ENCODE data around the gene OPA1. TPM values are rescaled to one million over a fixed set of nuclear protein-coding genes. Genes with fewer than 3 reads are reported as not detected.

OPA1 gene, protein sequence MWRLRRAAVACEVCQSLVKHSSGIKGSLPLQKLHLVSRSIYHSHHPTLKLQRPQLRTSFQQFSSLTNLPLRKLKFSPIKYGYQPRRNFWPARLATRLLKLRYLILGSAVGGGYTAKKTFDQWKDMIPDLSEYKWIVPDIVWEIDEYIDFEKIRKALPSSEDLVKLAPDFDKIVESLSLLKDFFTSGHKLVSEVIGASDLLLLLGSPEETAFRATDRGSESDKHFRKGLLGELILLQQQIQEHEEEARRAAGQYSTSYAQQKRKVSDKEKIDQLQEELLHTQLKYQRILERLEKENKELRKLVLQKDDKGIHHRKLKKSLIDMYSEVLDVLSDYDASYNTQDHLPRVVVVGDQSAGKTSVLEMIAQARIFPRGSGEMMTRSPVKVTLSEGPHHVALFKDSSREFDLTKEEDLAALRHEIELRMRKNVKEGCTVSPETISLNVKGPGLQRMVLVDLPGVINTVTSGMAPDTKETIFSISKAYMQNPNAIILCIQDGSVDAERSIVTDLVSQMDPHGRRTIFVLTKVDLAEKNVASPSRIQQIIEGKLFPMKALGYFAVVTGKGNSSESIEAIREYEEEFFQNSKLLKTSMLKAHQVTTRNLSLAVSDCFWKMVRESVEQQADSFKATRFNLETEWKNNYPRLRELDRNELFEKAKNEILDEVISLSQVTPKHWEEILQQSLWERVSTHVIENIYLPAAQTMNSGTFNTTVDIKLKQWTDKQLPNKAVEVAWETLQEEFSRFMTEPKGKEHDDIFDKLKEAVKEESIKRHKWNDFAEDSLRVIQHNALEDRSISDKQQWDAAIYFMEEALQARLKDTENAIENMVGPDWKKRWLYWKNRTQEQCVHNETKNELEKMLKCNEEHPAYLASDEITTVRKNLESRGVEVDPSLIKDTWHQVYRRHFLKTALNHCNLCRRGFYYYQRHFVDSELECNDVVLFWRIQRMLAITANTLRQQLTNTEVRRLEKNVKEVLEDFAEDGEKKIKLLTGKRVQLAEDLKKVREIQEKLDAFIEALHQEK
- 35.1 and 39.0 TPM in 2 replicates for total RNA-seq

DNA sequence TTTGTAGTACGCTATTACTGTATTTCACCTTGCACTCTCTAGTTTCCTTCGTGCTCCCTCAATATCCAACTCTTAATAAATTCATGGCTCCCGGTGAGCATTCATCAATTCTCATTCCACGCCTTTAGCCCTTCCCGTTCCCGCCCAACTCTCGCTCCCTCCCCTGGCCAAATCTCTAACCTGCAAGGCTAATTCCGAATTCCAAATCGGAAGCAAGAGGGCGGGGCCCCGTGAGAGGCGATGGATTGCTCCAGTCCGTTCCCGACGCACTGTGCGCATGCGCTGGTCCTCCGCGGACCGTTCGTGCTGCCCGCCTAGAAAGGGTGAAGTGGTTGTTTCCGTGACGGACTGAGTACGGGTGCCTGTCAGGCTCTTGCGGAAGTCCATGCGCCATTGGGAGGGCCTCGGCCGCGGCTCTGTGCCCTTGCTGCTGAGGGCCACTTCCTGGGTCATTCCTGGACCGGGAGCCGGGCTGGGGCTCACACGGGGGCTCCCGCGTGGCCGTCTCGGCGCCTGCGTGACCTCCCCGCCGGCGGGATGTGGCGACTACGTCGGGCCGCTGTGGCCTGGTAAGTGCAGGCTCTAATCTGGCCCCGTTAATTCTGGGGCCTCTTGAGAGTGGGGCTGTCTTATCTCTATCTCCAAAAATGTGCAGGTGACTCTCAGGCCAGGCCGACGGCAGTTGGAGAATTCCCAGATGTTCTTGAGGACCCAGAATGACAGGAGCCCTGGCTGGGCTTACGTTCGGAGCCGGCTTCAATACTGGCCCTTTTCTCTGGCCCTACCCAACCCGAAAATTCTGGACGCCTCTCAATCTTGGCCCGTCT is at the start of gene OPA1:
Gene OPA1 (plus strand): TSS at position 368 of the 827 bp plus-strand sequence. CDS start 170 bp downstream, at position 538.
- peak; percentile 99 for DNase-seq (ENCODE audit: low read depth in 2 of 2)

DNA sequence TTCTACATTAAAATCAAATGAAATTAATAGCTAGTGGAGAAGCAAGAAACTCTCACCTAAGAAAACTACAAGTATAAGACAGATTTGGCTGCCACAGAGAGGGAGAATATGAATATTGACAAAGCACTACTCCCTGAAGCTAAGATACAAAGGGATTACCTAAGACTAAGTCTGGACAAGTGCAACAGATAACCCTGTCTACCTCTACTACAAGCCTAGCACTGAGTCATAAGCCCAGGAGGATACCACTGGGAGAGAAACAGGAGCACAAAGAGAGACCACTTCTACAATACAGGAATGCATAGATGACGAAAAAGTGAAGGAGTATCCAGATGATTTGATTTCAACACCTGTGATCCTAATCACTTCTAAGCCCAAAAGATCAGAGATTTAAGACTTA is 48.7 kb upstream of the OPA1 start:
- no peak for DNase-seq (ENCODE audit: low read depth in 2 of 2)

DNA sequence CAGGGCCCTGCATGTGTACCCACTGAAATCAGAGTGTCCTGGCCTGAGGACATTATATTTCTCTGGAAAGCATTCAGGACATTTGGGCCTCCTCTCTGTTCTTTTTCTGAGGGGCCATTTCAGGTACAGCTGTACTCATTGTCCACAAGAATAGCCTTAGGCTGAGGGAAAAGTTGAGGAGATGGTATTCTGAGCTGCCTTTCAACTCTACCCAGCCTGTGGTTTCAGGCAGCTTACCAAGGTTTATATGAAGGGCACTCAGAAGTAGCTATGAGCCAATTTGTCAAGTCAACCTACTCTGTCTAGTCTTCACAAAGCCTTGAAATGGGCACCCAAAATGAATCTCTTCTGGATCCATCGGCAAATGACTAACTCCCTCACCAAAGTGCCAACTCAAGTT is 47.7 kb upstream of the OPA1 start:
- DNase-seq (ENCODE audit: low read depth in 2 of 2): no peak

DNA sequence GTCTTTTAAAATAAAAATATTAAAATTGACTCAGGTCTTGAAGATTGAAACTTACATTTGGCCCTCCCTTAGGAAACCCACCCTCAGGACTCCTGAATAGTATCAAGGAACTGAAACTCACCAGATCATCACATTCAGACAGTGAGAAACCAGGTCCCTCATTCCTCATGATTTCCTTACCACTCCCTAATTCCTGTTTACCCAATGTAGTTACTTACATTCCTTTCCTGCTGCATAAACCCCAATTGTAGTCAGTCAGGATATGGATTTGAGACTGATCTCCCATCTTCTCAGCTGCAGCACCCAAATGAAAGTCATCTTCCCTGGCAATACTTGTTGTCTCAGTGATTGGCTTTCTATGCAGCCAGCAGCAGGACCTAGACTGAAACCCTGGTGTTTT is 46.9 kb upstream of the OPA1 start:
- DNase-seq (ENCODE audit: low read depth in 2 of 2): no peak

DNA sequence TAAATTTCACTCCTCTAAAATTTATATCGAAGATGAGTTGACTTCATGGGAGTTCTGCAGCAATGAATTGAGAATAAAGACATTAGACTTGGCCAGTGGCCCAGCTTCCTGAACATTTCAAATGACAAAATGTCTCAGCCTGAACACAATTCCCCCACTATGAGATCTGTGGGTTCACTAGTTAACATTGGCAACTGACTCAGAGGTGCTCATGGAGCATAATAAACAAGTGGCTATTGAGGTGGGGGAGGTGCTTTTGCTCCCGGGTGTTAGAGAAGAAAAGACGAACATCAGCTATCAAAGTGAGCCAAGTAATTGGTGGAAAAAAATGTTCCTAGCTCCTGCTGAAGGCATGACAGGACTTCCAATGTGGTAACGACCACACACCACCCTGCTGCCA is 44.6 kb upstream of the OPA1 start:
- no peak for DNase-seq (ENCODE audit: low read depth in 2 of 2)

DNA sequence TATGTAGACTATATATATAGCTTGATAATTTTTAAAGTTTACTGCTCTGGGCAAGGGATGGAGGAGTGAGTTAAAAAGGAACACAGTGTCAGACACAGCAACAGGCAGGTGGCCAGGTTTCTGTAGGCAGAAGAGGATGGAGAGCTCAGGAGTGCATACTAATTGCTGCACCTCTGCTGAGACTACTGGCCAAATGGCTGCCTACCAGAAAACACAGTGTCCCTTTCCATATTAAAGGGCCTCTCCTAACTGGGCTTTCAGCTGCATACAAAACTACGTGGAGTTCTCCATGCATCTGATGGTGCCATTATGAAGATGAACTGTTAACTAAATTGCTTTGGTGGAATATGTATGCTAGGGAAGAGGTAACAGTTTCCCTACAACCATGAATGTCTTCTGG is 40.1 kb upstream of the OPA1 start:
- no peak for DNase-seq (ENCODE audit: low read depth in 2 of 2)

DNA sequence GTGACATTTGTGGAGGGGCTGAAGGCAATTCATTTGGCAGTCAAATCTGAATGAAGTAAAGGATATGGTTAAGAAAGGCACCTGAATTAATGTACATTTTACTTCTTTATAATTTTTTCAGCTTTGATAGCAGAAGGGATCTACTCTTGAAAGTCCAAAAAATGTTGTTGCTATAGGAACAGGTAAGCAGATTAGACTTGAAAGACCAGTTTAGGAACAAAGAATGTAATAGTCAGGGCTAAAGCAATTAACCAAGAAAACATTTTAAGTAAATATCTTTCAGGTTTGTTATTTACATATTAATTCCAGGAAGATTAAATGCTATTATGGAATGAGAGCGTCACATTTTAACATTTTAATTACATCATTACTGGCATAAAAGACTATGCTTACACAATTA is 39.4 kb upstream of the OPA1 start:
- no peak for DNase-seq (ENCODE audit: low read depth in 2 of 2)

DNA sequence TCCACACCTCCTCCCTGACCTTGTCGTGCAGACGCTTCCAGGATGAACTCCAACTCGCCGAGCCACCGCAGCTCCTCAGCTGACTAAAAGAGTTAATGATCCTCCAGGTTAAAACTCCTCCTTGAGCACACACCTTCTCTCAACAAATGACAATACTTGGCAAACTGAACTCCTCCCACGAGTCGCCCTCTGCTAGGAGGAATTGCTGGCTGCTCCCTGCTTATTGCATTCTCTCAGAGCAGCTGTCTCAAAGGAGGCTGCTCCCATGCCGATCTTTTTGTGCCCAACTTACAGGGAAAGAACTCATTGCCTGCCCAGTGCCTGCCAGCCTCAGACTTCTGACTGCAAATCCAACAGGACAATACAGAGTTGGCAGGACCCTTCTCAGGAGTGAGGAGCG is 38.2 kb upstream of the OPA1 start, which contains the start of gene ATP13A4:
Gene ATP13A4 (minus strand): TSS at position 85 of the 400 bp plus-strand sequence. CDS start 96 bp downstream, outside the sequence.
- no peak for DNase-seq (ENCODE audit: low read depth in 2 of 2)

DNA sequence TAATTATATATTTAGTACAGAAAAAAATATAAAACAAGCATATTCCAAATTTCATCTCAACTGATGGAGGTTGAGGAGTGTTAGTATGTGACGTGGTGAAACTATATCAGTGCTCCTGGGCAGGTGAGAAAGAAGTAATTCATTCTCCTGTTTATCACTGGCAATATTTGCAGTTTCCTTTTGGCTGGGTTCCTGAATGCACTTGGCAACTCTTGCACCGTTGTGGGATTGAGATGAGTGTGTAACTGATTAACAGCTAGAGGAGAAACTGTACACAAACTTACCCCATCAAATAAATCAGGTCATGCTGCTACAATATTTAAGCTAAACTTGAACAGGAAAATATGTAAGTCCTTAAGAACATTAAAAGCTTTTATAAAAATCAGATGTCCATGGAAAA is 36.2 kb upstream of the OPA1 start:
- no peak for DNase-seq (ENCODE audit: low read depth in 2 of 2)

DNA sequence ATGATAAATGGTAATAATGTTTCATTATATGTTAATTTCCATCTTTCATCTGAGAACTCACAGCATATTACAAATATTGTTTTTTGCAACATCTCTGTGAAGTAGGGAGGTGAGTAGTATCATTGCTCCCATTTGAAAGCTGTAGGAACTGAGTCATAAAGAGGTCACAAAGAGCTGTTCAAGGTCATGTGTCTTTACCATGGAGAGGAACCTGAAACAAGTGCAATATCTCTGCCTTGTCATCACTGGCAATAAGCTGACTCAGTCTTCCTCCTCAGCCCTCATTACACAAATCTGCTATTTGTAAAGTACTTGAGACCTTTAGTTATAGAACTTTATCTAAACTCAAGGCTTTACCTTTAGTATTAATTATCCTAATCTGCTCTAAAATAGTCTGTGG is 33.9 kb upstream of the OPA1 start:
- peak in 1 of 2 donors; percentile 5 for DNase-seq (ENCODE audit: low read depth in 2 of 2)

DNA sequence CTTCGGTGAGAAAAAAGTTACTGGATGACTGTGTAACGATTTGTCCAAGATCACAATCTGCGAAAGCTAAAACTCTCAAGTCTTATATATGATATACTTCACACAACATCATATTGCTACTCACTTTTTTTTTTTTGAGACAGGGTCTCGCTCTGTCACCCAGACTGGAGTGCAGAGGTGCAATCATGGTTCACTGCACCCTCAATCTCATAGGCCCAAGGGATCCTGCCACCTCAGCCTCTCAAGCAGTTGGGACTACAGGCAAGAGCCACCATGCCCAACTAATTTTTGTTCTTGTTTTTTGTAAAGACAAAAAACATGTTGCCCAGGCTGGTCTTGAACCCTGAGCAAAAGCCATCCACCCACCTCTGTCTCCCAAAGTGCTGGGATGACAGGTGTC is 32.9 kb upstream of the OPA1 start:
- no peak for DNase-seq (ENCODE audit: low read depth in 2 of 2)

DNA sequence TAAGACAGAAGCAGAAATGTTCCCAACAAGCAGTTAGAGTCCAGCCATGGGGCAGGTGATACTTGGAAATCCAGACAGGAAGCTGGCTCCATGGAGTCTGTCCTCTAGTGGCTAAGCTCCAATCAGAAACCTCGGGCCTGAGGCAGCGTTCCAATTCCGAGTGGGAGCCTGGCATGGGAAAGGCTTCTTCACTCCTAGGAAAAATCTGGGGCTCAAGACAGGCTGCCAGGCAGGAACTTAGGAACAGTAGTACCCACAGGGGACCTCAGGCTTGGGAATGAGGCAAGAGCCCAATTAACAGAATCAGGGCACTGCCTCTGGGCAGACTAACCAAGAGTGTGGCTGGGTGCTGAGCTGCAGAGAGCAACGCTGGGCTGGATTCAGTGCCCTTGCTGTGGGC is 32.1 kb upstream of the OPA1 start:
- no peak for DNase-seq (ENCODE audit: low read depth in 2 of 2)

DNA sequence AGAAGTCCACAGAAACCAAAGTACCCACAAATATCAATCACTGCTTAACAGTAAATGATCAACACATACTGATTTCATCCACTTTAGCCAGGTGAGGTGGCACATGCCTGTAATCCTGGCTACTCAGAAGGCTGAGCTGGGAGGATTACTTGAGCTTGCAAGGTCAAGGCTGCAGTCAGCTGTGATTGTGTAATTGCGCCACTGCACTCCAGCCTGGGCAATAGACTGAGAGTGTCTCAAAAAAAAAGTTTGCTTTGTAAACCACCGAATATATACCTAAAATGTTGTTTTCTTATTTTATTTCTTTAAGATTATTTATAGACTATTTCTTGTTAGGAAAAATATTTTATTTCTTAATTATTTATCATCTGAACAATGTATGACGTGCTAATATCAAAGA is 29.6 kb upstream of the OPA1 start:
- DNase-seq (ENCODE audit: low read depth in 2 of 2): no peak

DNA sequence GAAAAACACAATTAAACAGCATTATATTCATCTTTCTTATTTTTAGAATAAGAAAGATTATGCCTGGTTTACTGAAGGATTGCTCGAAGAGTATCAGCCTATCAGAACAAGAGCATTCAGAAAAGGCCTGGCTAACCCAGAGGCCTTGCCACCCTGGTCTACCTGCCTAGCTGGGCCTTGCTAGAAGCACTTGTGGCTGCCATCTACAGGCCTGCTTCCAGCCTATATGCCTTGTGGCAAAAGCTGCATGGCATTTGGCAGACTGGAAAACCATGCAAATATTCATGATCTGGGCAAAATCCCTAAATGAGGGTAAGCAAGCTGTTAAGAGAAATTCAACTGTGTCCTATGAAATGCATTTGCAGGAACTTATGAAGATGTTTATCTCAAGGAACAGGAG is 29.0 kb upstream of the OPA1 start:
- peak; percentile 8 for DNase-seq (ENCODE audit: low read depth in 2 of 2)

DNA sequence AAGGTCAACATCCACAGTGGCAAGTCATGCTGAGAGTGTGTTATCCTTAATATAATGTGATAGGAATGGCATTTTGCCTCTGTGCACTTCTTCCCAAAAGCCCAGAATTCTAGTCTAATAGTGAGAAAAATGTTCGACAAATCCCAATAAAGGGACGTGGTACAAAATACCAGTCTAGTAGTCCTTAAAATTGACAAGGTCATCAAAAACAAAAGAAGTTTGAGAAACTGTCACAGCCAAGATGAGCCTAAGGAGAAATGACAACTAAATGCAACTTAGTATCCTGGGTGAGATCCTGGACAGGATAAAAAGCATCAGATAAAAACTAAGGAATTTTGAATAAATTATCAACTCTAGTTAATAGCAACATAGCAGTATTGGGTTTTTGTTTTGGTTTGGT is 23.9 kb upstream of the OPA1 start:
- DNase-seq (ENCODE audit: low read depth in 2 of 2): no peak

DNA sequence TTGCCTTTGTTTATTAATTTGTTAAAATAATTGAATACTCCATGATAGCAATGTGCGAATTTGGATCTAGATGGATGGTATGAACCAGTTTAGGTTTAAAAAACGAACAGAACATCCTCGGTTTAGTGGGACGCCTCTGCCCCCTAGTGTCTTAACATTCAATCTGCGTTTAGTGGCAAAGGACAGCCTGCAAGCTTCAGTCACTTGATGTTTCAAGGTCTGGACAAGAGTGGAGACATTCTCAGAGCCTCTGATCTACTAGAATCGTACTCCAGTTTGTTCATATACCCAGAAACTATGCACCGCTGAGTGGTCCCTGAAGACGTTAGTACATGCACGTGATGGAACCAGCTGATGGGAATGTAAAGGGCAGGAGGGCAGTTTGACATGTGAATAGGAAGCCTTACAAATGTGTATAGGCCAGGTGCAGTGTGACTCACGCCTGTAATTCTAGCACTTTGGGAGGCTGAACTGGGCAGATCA is 20.5 kb upstream of the OPA1 start:
- DNase-seq (ENCODE audit: low read depth in 2 of 2): peak; percentile 70 to 77

DNA sequence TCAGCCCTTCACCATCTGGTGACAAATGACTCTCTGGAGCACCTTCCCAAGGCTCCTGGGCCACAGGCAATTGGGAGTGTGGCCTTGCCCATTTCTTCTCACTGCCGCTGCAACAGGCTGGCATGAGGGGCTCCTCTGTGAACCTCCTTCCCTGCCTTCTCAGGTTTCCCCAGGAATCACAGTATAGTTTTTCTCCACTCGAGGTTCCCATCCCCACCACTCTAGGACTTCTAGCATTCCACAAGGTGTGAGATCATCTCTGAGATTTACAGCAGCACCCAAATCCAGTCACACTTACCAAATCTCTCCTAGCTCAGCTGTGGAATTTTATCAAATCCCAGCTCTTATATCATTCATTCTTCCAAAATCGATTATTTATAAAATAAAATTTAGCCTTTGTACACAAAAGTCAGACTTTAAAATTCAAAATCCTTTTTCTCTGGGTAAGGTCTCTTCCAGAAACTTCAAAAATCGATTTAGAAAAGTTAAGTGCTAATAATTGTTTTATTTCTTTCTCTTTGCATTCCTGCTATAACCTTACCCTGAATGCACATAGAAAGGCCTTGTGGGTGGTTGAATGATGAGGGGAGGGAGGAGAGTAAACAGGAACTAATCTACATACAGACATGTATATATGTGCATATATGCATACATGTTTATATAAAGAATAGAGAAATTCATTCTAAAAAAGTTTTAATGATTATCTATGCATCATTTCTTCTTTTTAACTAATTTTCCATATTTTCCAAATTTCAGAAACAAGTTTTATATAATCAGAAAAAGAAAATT is 19.4 kb upstream of the OPA1 start:
- no peak for DNase-seq (ENCODE audit: low read depth in 2 of 2)

DNA sequence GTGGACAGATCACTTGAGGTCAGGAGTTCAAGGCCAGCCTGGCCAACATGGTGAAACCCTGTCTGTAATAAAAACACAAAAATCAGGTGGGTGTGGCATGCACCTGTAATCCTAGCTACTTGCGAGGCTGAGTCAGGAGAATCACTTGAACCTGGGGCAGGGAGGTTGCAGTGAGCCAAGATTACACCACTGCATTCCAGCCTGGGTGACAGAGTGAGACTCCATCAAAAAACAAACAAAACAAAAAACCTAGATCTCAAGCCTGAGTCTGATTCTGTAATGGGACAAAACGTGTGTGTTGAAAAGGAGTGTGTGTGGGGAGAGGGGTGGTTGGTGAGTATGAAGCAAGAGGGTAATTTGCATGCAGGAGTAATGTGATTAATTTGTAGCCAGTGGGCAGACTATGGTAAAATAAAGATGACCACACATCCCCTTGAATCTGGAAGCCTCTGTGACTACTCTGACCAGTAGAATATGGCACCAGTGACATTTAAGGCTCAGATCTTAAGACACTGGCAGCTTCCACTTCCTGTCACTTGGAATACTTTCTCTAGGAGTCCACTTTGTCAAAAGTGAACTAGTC is 18.4 kb upstream of the OPA1 start:
- DNase-seq (ENCODE audit: low read depth in 2 of 2): no peak

DNA sequence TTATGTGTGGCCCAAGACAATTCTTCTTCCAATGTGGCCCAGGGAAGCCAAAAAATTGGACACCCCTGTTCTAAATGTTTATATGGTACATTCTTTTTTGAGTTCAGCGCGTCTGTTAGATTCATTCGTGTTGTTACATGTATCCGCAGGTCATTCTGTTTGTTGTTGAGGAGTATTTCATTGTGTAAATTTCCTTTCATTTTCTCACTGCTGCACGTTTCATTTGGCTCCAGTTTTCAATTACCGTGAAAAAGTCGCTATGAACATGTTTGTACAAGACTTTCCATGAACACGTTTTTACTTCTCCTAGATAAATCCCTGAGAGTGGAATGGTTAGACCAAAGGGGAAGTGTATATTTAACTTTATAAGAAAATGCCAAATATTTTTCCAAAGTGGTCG is 7.5 kb upstream of the OPA1 start:
- no peak for DNase-seq (ENCODE audit: low read depth in 2 of 2)

DNA sequence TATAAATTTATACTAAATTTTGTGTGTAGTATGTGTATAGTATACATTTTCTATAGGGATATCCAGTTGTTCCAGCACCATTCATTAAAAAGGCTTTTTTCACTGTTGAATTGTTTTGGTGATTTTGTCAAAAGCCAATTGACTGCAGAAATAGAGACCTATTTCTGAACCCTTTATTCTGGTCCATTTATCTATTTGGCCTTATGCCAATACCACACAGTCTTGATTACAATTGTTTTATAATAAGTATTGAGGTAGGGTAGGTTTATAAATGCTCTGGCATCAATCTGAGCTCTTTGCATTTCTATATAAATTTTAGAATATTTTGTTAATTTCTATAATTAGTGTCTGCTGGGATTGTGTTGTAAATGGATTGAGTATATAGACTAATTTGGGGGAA is 6.5 kb upstream of the OPA1 start:
- DNase-seq (ENCODE audit: low read depth in 2 of 2): no peak
